Epithelial cell of umbilical artery (primary cell): Measurements from ENCODE around the gene SYT6. TPM values are rescaled to one million over a fixed set of nuclear protein-coding genes. Genes with fewer than 3 reads are reported as not detected.

Experiments used
- total RNA-seq: library from RNA; depleted of rRNA; stranded (reverse); fragments of >200 nt; gene quantifications from 2 replicates; pipeline ENCODE4 v1.2.3, GENCODE V29; 2014

The SYT6 gene
- not detected in 2 replicates for total RNA-seq

GRCh38 chr1:114153261-114154145 lies at the start of gene SYT6:
Gene SYT6 (minus strand): TSS chr1:114153869. CDS start chr1:114153772, 97 bp downstream.

Other genes starting within 250 kb of the SYT6 start
- gene AP4B1, start 249.1 kb downstream of the SYT6 start, total RNA-seq, result 38.0 and 40.9 TPM in 2 replicates
- gene DCLRE1B, start 248.5 kb downstream of the SYT6 start, total RNA-seq, result 1.9 and 2.3 TPM in 2 replicates
- 21.1 and 26.1 TPM in 2 replicates for gene HIPK1, start 224.5 kb downstream of the SYT6 start, total RNA-seq
- gene OLFML3, start 174.4 kb downstream of the SYT6 start, total RNA-seq, result 1.3 and 3.3 TPM in 2 replicates